LNCaP clone FGC (cell line): ENCODE measurements around the gene PTPRJ.

ENCODE experiments used
- DNase-seq: peaks from one replicate; pipeline ENCODE4 v3.0.0-alpha.2; 2011; ENCODE audit warnings: low read depth
- H3K4me3 ChIP-seq: 2 replicates; pipeline ENCODE4 v1.5.1; 2011; ENCODE audit warnings: mild to moderate bottlenecking, low read depth, low read length, control low read depth
- TF ChIP-seq, protein P1 (sequence below): IDR thresholded peaks from 2 replicates; pipeline ENCODE4 v1.5.1; 2012; ENCODE audit warnings: mild to moderate bottlenecking; ENCODE audit not compliant: control insufficient read depth, insufficient read depth; ENCODE audit errors: extremely low read depth

PTPRJ gene

GRCh38 chr11:48033918-48034341 is 53.6 kb downstream of the PTPRJ start:
- H3K4me3 ChIP-seq: no peak overlapping the region
- TF ChIP-seq, protein P1, sequence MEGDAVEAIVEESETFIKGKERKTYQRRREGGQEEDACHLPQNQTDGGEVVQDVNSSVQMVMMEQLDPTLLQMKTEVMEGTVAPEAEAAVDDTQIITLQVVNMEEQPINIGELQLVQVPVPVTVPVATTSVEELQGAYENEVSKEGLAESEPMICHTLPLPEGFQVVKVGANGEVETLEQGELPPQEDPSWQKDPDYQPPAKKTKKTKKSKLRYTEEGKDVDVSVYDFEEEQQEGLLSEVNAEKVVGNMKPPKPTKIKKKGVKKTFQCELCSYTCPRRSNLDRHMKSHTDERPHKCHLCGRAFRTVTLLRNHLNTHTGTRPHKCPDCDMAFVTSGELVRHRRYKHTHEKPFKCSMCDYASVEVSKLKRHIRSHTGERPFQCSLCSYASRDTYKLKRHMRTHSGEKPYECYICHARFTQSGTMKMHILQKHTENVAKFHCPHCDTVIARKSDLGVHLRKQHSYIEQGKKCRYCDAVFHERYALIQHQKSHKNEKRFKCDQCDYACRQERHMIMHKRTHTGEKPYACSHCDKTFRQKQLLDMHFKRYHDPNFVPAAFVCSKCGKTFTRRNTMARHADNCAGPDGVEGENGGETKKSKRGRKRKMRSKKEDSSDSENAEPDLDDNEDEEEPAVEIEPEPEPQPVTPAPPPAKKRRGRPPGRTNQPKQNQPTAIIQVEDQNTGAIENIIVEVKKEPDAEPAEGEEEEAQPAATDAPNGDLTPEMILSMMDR: no peak
- DNase-seq: no peak

DNA sequence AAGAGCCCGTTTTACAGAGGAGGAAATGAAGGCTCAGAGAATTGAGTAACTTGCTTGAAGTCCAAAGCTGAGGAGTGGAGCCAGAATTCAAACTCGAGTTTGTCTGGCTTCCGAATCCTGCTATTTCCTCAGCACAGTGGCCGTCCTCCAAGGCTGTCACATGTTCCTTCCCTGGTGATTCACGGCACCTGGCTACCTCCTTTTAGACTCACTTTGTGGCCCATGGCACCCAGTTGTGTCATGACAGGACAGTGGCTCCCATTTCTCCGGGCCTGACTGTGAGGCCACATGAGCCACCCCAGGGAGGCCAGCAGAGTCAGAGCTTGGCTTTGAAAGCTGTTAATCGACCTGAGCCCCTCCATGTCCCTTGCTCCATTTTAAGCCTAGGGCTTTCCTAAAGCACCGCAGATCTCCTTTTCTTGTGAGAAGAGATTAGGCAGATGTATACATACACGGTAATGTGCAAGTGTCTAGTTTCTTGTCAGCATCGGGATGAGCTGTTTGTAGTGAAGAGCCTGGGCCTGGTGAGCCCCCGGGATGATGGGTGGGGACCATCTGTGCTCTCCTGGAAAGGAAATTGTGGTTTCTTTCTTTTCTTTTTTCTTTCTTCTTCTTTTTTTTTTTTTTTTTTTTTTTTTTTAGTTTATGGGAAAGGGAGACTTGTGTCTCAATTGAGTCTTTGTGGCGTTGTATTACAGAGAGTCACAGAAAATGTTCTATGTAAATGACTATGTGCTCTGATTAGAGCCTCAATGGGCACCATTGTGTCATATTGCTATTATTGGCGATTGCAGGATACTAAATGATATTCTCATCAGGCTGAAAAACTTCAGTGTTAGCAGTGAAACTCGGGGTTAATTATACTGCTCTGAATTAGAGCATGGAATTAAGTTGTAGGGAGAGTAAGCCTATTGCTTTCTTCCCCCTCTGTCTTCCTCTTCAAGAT is 54.8 kb downstream of the PTPRJ start:
- H3K4me3 ChIP-seq: no peak overlapping the region
- TF ChIP-seq, protein P1: no peak
- no peak for DNase-seq

- TF ChIP-seq, protein P1: no peak
- no peak for DNase-seq
These were observed 55.7 kb downstream of the PTPRJ start for GRCh38 chr11:48036011-48036410.

GRCh38 chr11:48036466-48036865 is 56.1 kb downstream of the PTPRJ start:
- TF ChIP-seq, protein P1: no peak
- no peak for DNase-seq
- no peak overlapping the region for H3K4me3 ChIP-seq

More at GRCh38 chr11:48036011-48036410, 55.7 kb downstream of the PTPRJ start:
- no peak overlapping the region for H3K4me3 ChIP-seq

DNA sequence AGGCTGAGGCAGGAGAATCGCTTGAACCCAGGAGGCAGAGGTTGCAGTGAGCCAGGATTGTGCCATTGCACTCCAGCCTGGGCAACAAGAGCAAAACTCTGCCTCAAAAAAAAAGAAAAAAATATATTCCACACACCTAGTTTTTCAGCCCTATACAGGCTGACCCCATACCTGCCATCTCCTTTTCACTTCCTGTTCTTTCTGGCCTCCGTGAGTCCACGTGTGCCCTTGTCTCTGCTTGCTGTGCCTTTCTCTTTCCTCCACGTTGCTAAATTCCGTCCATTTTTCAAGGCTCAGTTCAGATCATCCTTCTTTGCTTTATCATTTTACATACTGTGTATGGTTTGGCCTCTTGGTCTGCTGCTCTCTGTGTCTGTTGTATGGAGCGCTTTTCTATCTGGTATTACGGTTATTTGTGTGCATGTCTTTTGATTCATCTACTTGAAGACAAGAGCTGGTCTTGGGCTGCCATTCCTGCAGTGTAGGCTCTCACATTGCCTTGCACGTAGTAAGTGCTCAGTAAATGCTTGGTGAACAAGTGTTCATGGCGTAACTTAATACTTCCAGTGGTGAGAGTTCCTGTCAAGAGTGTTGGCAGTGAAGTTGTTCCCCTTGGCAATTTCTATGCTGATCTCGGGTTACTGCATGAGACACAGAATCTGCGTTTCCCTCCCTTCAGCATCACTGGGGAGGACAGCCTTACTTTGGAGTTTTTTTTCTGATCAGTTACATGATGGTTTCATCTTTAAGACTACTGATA is 57.5 kb downstream of the PTPRJ start:
- TF ChIP-seq, protein P1: no peak
- no peak overlapping the region for H3K4me3 ChIP-seq
- DNase-seq: no peak

DNA sequence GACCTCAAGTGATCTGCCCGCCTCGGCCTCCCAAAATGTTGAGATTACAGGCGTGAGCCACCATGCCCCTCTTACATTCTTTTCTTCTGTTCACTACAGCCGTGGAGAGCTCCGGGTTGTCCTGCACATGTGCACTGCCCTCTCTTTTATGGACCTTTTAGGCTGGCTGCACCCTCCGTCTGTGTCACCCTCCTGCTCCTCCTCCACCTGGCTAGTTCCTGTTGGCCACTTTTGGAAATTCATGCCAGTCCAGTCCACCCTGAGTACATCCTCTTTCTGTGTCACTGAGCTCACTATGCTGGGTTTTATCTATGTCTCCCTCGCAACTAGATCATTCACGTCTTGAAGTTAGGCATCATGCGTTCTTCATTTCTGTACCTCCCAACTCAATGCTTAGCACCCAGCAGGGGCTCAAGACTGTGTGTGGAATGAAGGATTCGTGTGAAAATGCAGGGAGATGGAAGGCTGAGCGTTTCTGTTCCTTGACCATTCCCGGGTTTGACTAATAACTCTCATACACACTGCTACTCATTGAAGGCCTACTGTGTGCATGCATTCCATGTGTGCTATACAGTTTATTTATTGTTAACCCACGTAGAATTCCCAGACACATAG is 60.6 kb downstream of the PTPRJ start:
- no peak for DNase-seq
- H3K4me3 ChIP-seq: no peak overlapping the region
- TF ChIP-seq, protein P1: no peak
